ENCODE results near the gene TMTC2.

The TMTC2 gene

GRCh38 chr12:82873309-82873708 lies 186.6 kb downstream of the TMTC2 start:
- no peak overlapping the region for H3K27ac ChIP-seq (ENCODE audit: extremely low read depth, low read depth, low read length)
- POLR2A ChIA-PET: no interaction called here
- H3K4me1 ChIP-seq (ENCODE audit: control insufficient read depth, insufficient read depth, low read length): peaks cover 35% of the 10 kb centered on the region
- H3K36me3 ChIP-seq (ENCODE audit: control insufficient read depth in 2 of 2, insufficient read depth in 1 of 2, low read length in 2 of 2): no peaks in the 10 kb centered on the region
- no peaks in the 10 kb centered on the region for H3K9me3 ChIP-seq (ENCODE audit: control insufficient read depth, insufficient read depth, low read depth, low read length)
- CTCF ChIA-PET: no interaction called here
- no peak overlapping the region for H3K4me3 ChIP-seq (ENCODE audit: low read depth, low read length)
- TF ChIP-seq ZNF398 (tag by site-specific recombination; IDR thresholded peaks at IDR 0.05) (no peak), ZNF548 (tag by site-specific recombination; IDR thresholded peaks at IDR 0.05) (no peak), ZFP69B (tag by site-specific recombination; IDR thresholded peaks at IDR 0.05) (no peak), KLF17 (tag by site-specific recombination; IDR thresholded peaks at IDR 0.05) (no peak), ZNF169 (tag by site-specific recombination; IDR thresholded peaks at IDR 0.05) (no peak), ELK4 (IDR thresholded peaks at IDR 0.05; ENCODE audit: borderline replicate concordance, low read depth, low read length) (no peak), ZSCAN4 (tag by site-specific recombination; IDR thresholded peaks at IDR 0.05) (no peak)

- H3K4me1 ChIP-seq (ENCODE audit: control insufficient read depth, insufficient read depth, low read length): peaks cover 32% of the 10 kb centered on the region
- H3K4me3 ChIP-seq (ENCODE audit: low read depth, low read length): no peak overlapping the region
- no peaks in the 10 kb centered on the region for H3K9me3 ChIP-seq (ENCODE audit: control insufficient read depth, insufficient read depth, low read depth, low read length)
- no peak overlapping the region for H3K27ac ChIP-seq (ENCODE audit: extremely low read depth, low read depth, low read length)
- H3K36me3 ChIP-seq (ENCODE audit: control insufficient read depth in 2 of 2, insufficient read depth in 1 of 2, low read length in 2 of 2): no peaks in the 10 kb centered on the region
- ChIA-PET POLR2A (no interaction called here), CTCF (no interaction called here)
- no peak for TF ChIP-seq REST (tag by site-specific recombination; IDR thresholded peaks at IDR 0.05)
- TF ChIP-seq ZNF16 (tag by site-specific recombination; IDR thresholded peaks at IDR 0.05; ENCODE audit: low read depth): no peak
- no peak for TF ChIP-seq ZNF707 (tag by site-specific recombination; IDR thresholded peaks at IDR 0.05)
- no peak for TF ChIP-seq ZNF600 (tag by site-specific recombination; IDR thresholded peaks at IDR 0.05)
- no peak for TF ChIP-seq ZBTB48 (tag by site-specific recombination; IDR thresholded peaks at IDR 0.05)
- TF ChIP-seq ZNF416 (tag by site-specific recombination; IDR thresholded peaks at IDR 0.05): no peak
- no peak for TF ChIP-seq REPIN1 (tag by site-specific recombination; IDR thresholded peaks at IDR 0.05; ENCODE audit: low read depth)
- TF ChIP-seq ZNF292 (tag by site-specific recombination; IDR thresholded peaks at IDR 0.05; ENCODE audit: borderline replicate concordance, low read depth): no peak
- TF ChIP-seq KLF10 (tag by site-specific recombination; IDR thresholded peaks at IDR 0.05): 0 out of 2 replicates have a peak, but pooled peaks have one; percentile 20
- TF ChIP-seq ZBTB44 (tag by site-specific recombination; IDR thresholded peaks at IDR 0.05): peak; percentile 58
- no peak for TF ChIP-seq ZNF121 (tag by site-specific recombination; IDR thresholded peaks at IDR 0.05)
- TF ChIP-seq ZNF747 (tag by site-specific recombination; IDR thresholded peaks at IDR 0.05): no peak
- TF ChIP-seq INSM2 (tag by site-specific recombination; IDR thresholded peaks at IDR 0.05): no peak
- TF ChIP-seq ZNF792 (tag by site-specific recombination; IDR thresholded peaks at IDR 0.05): no peak
- 0 out of 2 replicates have a peak, but pooled peaks have one; percentile 16 for TF ChIP-seq ZNF501 (tag by site-specific recombination; IDR thresholded peaks at IDR 0.05)
- TF ChIP-seq ZNF341 (tag by site-specific recombination; IDR thresholded peaks at IDR 0.05; ENCODE audit: low read depth): no peak
- TF ChIP-seq ZNF335 (tag by site-specific recombination; conservative IDR thresholded peaks at IDR 0.05): no peak
- TF ChIP-seq WT1 (tag by site-specific recombination; IDR thresholded peaks at IDR 0.05): no peak
These were observed 187.2 kb downstream of the TMTC2 start for GRCh38 chr12:82873951-82874350.
